ENCODE results near the gene NEDD9. TPM values are rescaled to one million over a fixed set of nuclear protein-coding genes. Genes with fewer than 3 reads are reported as not detected.

Gene NEDD9
- total and polyA plus RNA-seq, 2 of the 13 experiments (the other 11 are each of a cell fraction or from before 2014, with no cell fraction given) = 27.1 to 389 TPM

- BruUV-seq (replicated peaks) = TSS peak; percentile 99
- Histone ChIP-seq H3K4me2 (ENCODE audit: low read depth, low read length) (peak overlapping the region; percentile 20), H3K9me3 (ENCODE audit: low read length) (no peaks in the 10 kb centered on the region), H3K4me1 (ENCODE audit: insufficient read depth, low read length) (peaks cover 97% of the 10 kb centered on the region), H3K79me2 (ENCODE audit: insufficient read depth, low read length) (peaks cover 93% of the 10 kb centered on the region), H3K9ac (ENCODE audit: insufficient read depth, low read depth, low read length) (peak overlapping the region; percentile 66), H3K27me3 (ENCODE audit: control insufficient read depth in 1 of 2, insufficient read depth in 2 of 2, low read length in 2 of 2) (no peaks in the 10 kb centered on the region), H2AFZ (ENCODE audit: low read length) (no peak overlapping the region), H3K27ac (ENCODE audit: extremely low read length, insufficient read depth, low read length) (peak overlapping the region; percentile 81), H4K20me1 (ENCODE audit: insufficient read depth, low read length) (peaks cover 89% of the 10 kb centered on the region), H3K4me3 (replicated peaks in 1 of 3; ENCODE audit: insufficient read depth in 1 of 3, low read depth in 2 of 3, low read length in 3 of 3) (no peak overlapping the region), H3K36me3 (replicated peaks in 1 of 2; ENCODE audit: control insufficient read depth in 1 of 2, insufficient read depth in 2 of 2, low read length in 2 of 2) (peaks cover 34 to 82% of the 10 kb centered on the region in 2 experiments)
- WGBS (ENCODE audit: low lambda C conversion rate) = 82% methylated on average over 6 of the region's 6 CpGs
- ChIA-PET CTCF (ENCODE audit: low intra/inter-chr PET ratio, low total read pairs) (no interaction called here), POLR2A (interaction anchor here (0.7 to 5.9 kb wide), 29 partner anchors 9 to 333 kb away, joined by 3 to 85 read pairs (median 6); partner anchors contain the start of gene NEDD9)
- intact Hi-C loops (cut with micrococcal nuclease; ENCODE audit: unreplicated experiment) = loop anchor here (1.0 to 2.0 kb wide), 3 partner anchors 15 to 190 kb away; partner anchors contain the start of gene NEDD9
- in situ Hi-C loops (cut with HindIII; ENCODE audit: extremely low pct_ligation_motif_present, low pct_unique_long_range_greater_than_20kb) = no loop called here
- FAIRE-seq (no peak), DNase-seq (ENCODE audit: low spot score) (no peak), ATAC-seq (peak; percentile 29)
- TF ChIP-seq HES4 (CRISPR knock-in tag; IDR thresholded peaks at IDR 0.05; ENCODE audit: borderline replicate concordance) (no peak), ZNF749 (CRISPR knock-in tag; IDR thresholded peaks at IDR 0.05; ENCODE audit: borderline replicate concordance) (0 out of 2 replicates have a peak, but pooled peaks have one; percentile 17), SNAI1 (CRISPR knock-in tag; IDR thresholded peaks at IDR 0.05; ENCODE audit: borderline replicate concordance) (0 out of 2 replicates have a peak, but pooled peaks have one; percentile 58), ATF2 (CRISPR knock-in tag; IDR thresholded peaks at IDR 0.05) (peak; percentile 11), ZNF776 (CRISPR knock-in tag; IDR thresholded peaks at IDR 0.05) (0 out of 2 replicates have a peak, but pooled peaks have one; percentile 26), ZMAT3 (CRISPR knock-in tag; conservative IDR thresholded peaks at IDR 0.05) (no peak), CERS6 (CRISPR knock-in tag; IDR thresholded peaks at IDR 0.05) (no peak), ZBTB1 (CRISPR knock-in tag; IDR thresholded peaks at IDR 0.05; ENCODE audit: borderline replicate concordance) (no peak), ZNF616 (CRISPR knock-in tag; IDR thresholded peaks at IDR 0.05; ENCODE audit: low read depth) (no peak), ZNF713 (CRISPR knock-in tag; IDR thresholded peaks at IDR 0.05) (no peak), SMYD3 (CRISPR knock-in tag; IDR thresholded peaks at IDR 0.05) (0 out of 2 replicates have a peak, but pooled peaks have one; percentile 87), SP2 (CRISPR knock-in tag; IDR thresholded peaks at IDR 0.05) (no peak), MED8 (CRISPR knock-in tag; IDR thresholded peaks at IDR 0.05; ENCODE audit: insufficient replicate concordance) (no peak), RFX5 (IDR thresholded peaks at IDR 0.05; ENCODE audit: low read depth, low read length) (no peak), HNRNPH1 (optimal IDR thresholded peaks at IDR 0.05; ENCODE audit: low read depth, low read length) (no peak), ZNF253 (CRISPR knock-in tag; IDR thresholded peaks at IDR 0.05; ENCODE audit: borderline replicate concordance) (no peak), ZGPAT (CRISPR knock-in tag; IDR thresholded peaks at IDR 0.05) (0 out of 2 replicates have a peak, but pooled peaks have one; percentile 39), ZSCAN12 (CRISPR knock-in tag; IDR thresholded peaks at IDR 0.05) (no peak), IKZF5 (CRISPR knock-in tag; IDR thresholded peaks at IDR 0.05) (no peak)
Measured at GRCh38 chr6:11203306-11204004, 29.0 kb downstream of the NEDD9 start.

Measured in HepG2 (cell line).